Left lobe of liver (tissue), 2 donors: ENCODE measurements around the gene MAGI2. TPM values are rescaled to one million over a fixed set of nuclear protein-coding genes. Genes with fewer than 3 reads are reported as not detected.
A peak's percentile ranks its signal among the peaks of the same experiment; 100 is the strongest.

Experiments
- ATAC-seq: fragments of 200-7000 bp; cut with Tn5 transposase; one replicate; pipeline ENCODE4 v1.9.1; 2020; ENCODE audit warnings: mild to moderate bottlenecking, moderate library complexity
- DNase-seq: peaks from one replicate; pipeline ENCODE4 v3.0.0-alpha.2; 2020; ENCODE audit warnings: low spot score
- total RNA-seq: library from RNA; stranded (reverse); gene quantifications from one replicate; pipeline ENCODE4 v1.2.1, GENCODE V29; 2021
- donor health status: DM: no; HTN: no; CAD: no; lungs with moderate emphysema.
- donor health status: DM: no; HTN: yes; CAD: no.

MAGI2 gene
- total RNA-seq, 1 donor from 2014 or later = 2.9 TPM

- DNase-seq (no peak), ATAC-seq (no peak)
Observed at GRCh38 chr7:78130446-78131215, 1322.8 kb downstream of the MAGI2 start.

- ATAC-seq = no peak
- no peak for DNase-seq
Observed at GRCh38 chr7:78129865-78130264, 1323.6 kb downstream of the MAGI2 start.

GRCh38 chr7:78127009-78127408, 1326.5 kb downstream of the MAGI2 start:
- ATAC-seq = no peak
- DNase-seq = no peak

- DNase-seq (no peak), ATAC-seq (peak; percentile 22)
Observed at GRCh38 chr7:78125884-78126283, 1327.6 kb downstream of the MAGI2 start.

- DNase-seq (no peak), ATAC-seq (no peak)
Observed at GRCh38 chr7:78124216-78124615, 1329.3 kb downstream of the MAGI2 start.

GRCh38 chr7:78121888-78122287, 1331.6 kb downstream of the MAGI2 start:
- no peak for ATAC-seq

GRCh38 chr7:78118470-78118869, 1335.0 kb downstream of the MAGI2 start:
- ATAC-seq = no peak
- DNase-seq = no peak

More at GRCh38 chr7:78121888-78122287, 1331.6 kb downstream of the MAGI2 start:
- DNase-seq = no peak

- no peak for ATAC-seq
Observed at GRCh38 chr7:78115876-78116275, 1337.6 kb downstream of the MAGI2 start.

GRCh38 chr7:78114993-78115392, 1338.5 kb downstream of the MAGI2 start:
- ATAC-seq = no peak
- no peak for DNase-seq

More at GRCh38 chr7:78115876-78116275, 1337.6 kb downstream of the MAGI2 start:
- DNase-seq = no peak

- ATAC-seq = no peak
Observed at GRCh38 chr7:78112488-78112887, 1341.0 kb downstream of the MAGI2 start.

GRCh38 chr7:78111386-78111785, 1342.1 kb downstream of the MAGI2 start:
- ATAC-seq (no peak), DNase-seq (no peak)

More at GRCh38 chr7:78112488-78112887, 1341.0 kb downstream of the MAGI2 start:
- DNase-seq = no peak

GRCh38 chr7:78103475-78103874, 1350.0 kb downstream of the MAGI2 start:
- ATAC-seq = no peak
- no peak for DNase-seq

GRCh38 chr7:78101076-78101475, 1352.4 kb downstream of the MAGI2 start:
- no peak for ATAC-seq
- no peak for DNase-seq

GRCh38 chr7:78099715-78100394, 1353.6 kb downstream of the MAGI2 start:
- ATAC-seq = no peak
- no peak for DNase-seq

- DNase-seq = no peak
- no peak for ATAC-seq
Observed at GRCh38 chr7:78095549-78095948, 1357.9 kb downstream of the MAGI2 start.

- ATAC-seq = no peak
- DNase-seq = no peak
Observed at GRCh38 chr7:78092331-78092730, 1361.1 kb downstream of the MAGI2 start.

- no peak for DNase-seq
- no peak for ATAC-seq
Observed at GRCh38 chr7:78090616-78091015, 1362.9 kb downstream of the MAGI2 start.

- DNase-seq (no peak), ATAC-seq (no peak)
Observed at GRCh38 chr7:78083476-78084120, 1369.9 kb downstream of the MAGI2 start.

- ATAC-seq = no peak
- no peak for DNase-seq
Observed at GRCh38 chr7:78082556-78082955, 1370.9 kb downstream of the MAGI2 start.

- DNase-seq (no peak), ATAC-seq (no peak)
Observed at GRCh38 chr7:78081888-78082287, 1371.6 kb downstream of the MAGI2 start.

GRCh38 chr7:78081344-78081743, 1372.1 kb downstream of the MAGI2 start:
- ATAC-seq = no peak

GRCh38 chr7:78080811-78081210, 1372.7 kb downstream of the MAGI2 start:
- no peak for DNase-seq
- no peak for ATAC-seq

More at GRCh38 chr7:78081344-78081743, 1372.1 kb downstream of the MAGI2 start:
- no peak for DNase-seq
